AG09309 (cell line): Measurements from ENCODE around the gene CDC27.

Source experiments
- DNase-seq: peaks from one replicate; pipeline ENCODE4 v3.0.0-alpha.2; 2010; ENCODE audit warnings: low read depth
- H3K4me3 ChIP-seq: 2 replicates; pipeline ENCODE4 v1.5.1; 2011; ENCODE audit warnings: mild to moderate bottlenecking, low read depth, low read length, moderate library complexity; ENCODE audit not compliant: control insufficient read depth
- CTCF ChIP-seq: IDR thresholded peaks from 2 replicates; pipeline ENCODE4 v1.5.1; 2011; ENCODE audit warnings: mild to moderate bottlenecking, low read depth, low read length, inconsistent platforms; ENCODE audit not compliant: insufficient read depth, control insufficient read depth; ENCODE audit errors: missing control alignments

The CDC27 gene

DNA sequence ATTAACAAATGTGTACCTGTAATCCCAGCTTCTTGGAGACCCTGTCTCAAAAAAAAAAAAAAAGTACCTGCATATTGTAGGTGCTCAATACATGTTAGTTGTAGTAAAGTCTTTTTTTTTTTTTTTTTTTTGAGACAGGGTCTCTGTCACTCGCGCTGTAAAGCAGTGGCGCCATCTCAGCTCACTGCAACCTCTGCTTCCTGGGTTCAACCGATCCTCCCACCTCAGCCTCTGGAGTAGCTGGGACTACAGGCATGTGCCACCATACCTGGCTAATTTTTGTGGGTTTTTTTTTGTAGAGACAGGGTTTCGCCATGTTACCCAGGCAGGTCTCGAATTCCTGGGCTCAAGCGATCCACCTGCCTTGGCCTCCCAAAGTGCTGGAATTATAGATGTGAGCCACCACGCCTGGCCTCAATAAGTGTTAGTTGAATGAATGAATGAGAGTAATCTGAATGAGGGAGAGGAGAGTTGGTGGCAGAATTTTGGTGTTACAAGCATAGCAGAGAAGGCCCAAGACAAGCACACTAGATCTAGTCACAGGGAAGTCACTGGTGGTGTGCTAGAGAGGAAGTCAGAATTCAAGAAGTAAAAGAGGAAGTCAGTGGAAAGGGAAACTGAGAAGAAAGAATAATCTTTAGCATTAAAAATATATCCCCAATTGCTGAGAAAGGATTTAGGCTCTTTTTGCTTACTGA, 10.7 kb upstream of the CDC27 start:
- no peak for DNase-seq
- TF ChIP-seq CTCF, result no peak
- H3K4me3 ChIP-seq, result no peak overlapping the region

GRCh38 chr17:47197821-47198220, 8.7 kb upstream of the CDC27 start:
- no peak overlapping the region for H3K4me3 ChIP-seq
- no peak for TF ChIP-seq CTCF
- no peak for DNase-seq

GRCh38 chr17:47193931-47194511, 4.9 kb upstream of the CDC27 start:
- no peak for DNase-seq
- no peak for TF ChIP-seq CTCF
- no peak overlapping the region for H3K4me3 ChIP-seq

- no peak for DNase-seq
- TF ChIP-seq CTCF, result no peak
- H3K4me3 ChIP-seq, result no peak overlapping the region
Observed at GRCh38 chr17:47192554-47192953, 3.5 kb upstream of the CDC27 start.

GRCh38 chr17:47190770-47191169, 1.7 kb upstream of the CDC27 start:
- no peak overlapping the region for H3K4me3 ChIP-seq
- no peak for DNase-seq
- TF ChIP-seq CTCF, result no peak

DNA sequence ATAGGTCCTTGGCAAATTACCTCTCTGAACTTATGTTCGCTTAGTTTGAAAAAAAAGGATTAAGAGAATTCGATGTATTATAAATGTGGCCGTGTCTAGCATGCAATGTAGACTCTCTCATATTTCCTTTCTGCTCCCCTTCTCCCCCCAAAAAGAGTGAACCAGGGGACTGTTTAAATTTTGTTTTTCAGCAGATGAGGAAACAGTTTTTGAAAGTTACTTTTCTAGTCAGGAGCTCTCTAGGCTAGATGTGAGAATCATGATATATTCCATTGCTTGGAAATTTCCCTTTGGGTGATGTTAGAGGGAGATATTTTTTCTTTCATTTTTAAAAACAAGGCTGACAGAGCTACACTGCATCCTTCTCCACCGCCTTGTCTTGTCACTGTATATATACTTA, 1.1 kb upstream of the CDC27 start:
- TF ChIP-seq CTCF, result no peak
- H3K4me3 ChIP-seq, result no peak overlapping the region
- no peak for DNase-seq
